Urinary bladder (tissue), 4 donors: Measurements from ENCODE around the gene SIRT6. TPM values are rescaled to one million over a fixed set of nuclear protein-coding genes. Genes with fewer than 3 reads are reported as not detected.

Experiments used
- DNase-seq: peaks from one replicate; pipeline ENCODE4 v3.0.0-alpha.2; 2015; ENCODE audit errors: extremely low spot score
- H3K27ac ChIP-seq: one replicate; pipeline ENCODE4 v1.5.1; 2013; ENCODE audit warnings: low read depth, mild to moderate bottlenecking, moderate library complexity
- H3K36me3 ChIP-seq: one replicate; pipeline ENCODE4 v1.6.1; 2013; ENCODE audit warnings: mild to moderate bottlenecking, moderate library complexity; ENCODE audit not compliant: insufficient read depth
- H3K4me1 ChIP-seq: one replicate; pipeline ENCODE4 v1.6.1; 2013; ENCODE audit warnings: mild to moderate bottlenecking, moderate library complexity; ENCODE audit not compliant: insufficient read depth
- H3K4me3 ChIP-seq: one replicate; pipeline ENCODE4 v1.5.1; 2013; ENCODE audit warnings: low read depth, low read length
- WGBS: extraction: QIAGEN DNeasy Blood & Tissue Kit; methylation state at CpG from one replicate; pipeline ENCODE4 v1.1.7; 2013; 5-methylcytosine and 5-hydroxymethylcytosine counted together
- polyA plus RNA-seq: library from polyadenylated mRNA; stranded (reverse); fragments of 200-250 nt; gene quantifications from one replicate; pipeline ENCODE4 v1.2.3, GENCODE V29; 2013
- total RNA-seq: library from RNA; depleted of rRNA; stranded (reverse); fragments of >200 nt; gene quantifications from one replicate; pipeline ENCODE4 v1.2.3, GENCODE V29; 2014
- donor health status: healthy with polysubstance abuse.
- donor health status: healthy.

The SIRT6 gene
- total and polyA plus RNA-seq, 2 donors = 7.2 to 23.8 TPM

- H3K27ac ChIP-seq = no peak overlapping the region
- no peak overlapping the region for H3K4me3 ChIP-seq
- WGBS = 65% methylated on average over 10 of the region's 10 CpGs
- no peaks in the 10 kb centered on the region for H3K4me1 ChIP-seq
- no peak for DNase-seq
- no peaks in the 10 kb centered on the region for H3K36me3 ChIP-seq
Measured at GRCh38 chr19:4215807-4216206, 33.4 kb upstream of the SIRT6 start.

GRCh38 chr19:4213116-4213515 is 30.8 kb upstream of the SIRT6 start:
- no peak overlapping the region for H3K4me3 ChIP-seq
- H3K4me1 ChIP-seq = no peaks in the 10 kb centered on the region
- no peak for DNase-seq
- WGBS = 88% methylated on average over 3 of the region's 3 CpGs
- H3K27ac ChIP-seq = no peak overlapping the region
- no peaks in the 10 kb centered on the region for H3K36me3 ChIP-seq

GRCh38 chr19:4210166-4210731 is 27.9 kb upstream of the SIRT6 start:
- 77% methylated on average over 15 of the region's 15 CpGs for WGBS
- no peak for DNase-seq
- Histone ChIP-seq H3K4me1 (no peaks in the 10 kb centered on the region), H3K4me3 (no peak overlapping the region), H3K36me3 (no peaks in the 10 kb centered on the region), H3K27ac (no peak overlapping the region)

- Histone ChIP-seq H3K27ac (no peak overlapping the region), H3K36me3 (no peaks in the 10 kb centered on the region), H3K4me1 (no peaks in the 10 kb centered on the region), H3K4me3 (no peak overlapping the region)
- WGBS = 76% methylated on average over 13 of the region's 13 CpGs
- DNase-seq = no peak
Measured at GRCh38 chr19:4208385-4209094, 26.2 kb upstream of the SIRT6 start.

GRCh38 chr19:4206818-4207484 is 24.6 kb upstream of the SIRT6 start:
- H3K36me3 ChIP-seq = no peaks in the 10 kb centered on the region
- H3K4me3 ChIP-seq = no peak overlapping the region
- 82% methylated on average over 10 of the region's 10 CpGs for WGBS
- DNase-seq = no peak
- no peak overlapping the region for H3K27ac ChIP-seq
- H3K4me1 ChIP-seq = no peaks in the 10 kb centered on the region

- no peak for DNase-seq
- H3K4me3 ChIP-seq = no peak overlapping the region
- no peak overlapping the region for H3K27ac ChIP-seq
- no peaks in the 10 kb centered on the region for H3K36me3 ChIP-seq
- H3K4me1 ChIP-seq = no peaks in the 10 kb centered on the region
- 83% methylated on average over 4 of the region's 4 CpGs for WGBS
Measured at GRCh38 chr19:4201798-4202197, 19.4 kb upstream of the SIRT6 start.

GRCh38 chr19:4200940-4201542 is 18.7 kb upstream of the SIRT6 start:
- H3K4me1 ChIP-seq = no peaks in the 10 kb centered on the region
- no peak overlapping the region for H3K4me3 ChIP-seq
- no peak for DNase-seq
- no peaks in the 10 kb centered on the region for H3K36me3 ChIP-seq
- no peak overlapping the region for H3K27ac ChIP-seq
- 82% methylated on average over 2 of the region's 2 CpGs for WGBS

- 74% methylated on average over 33 of the region's 33 CpGs for WGBS
- no peak for DNase-seq
- H3K4me3 ChIP-seq = no peak overlapping the region
- H3K27ac ChIP-seq = no peak overlapping the region
- no peaks in the 10 kb centered on the region for H3K36me3 ChIP-seq
- no peaks in the 10 kb centered on the region for H3K4me1 ChIP-seq
Measured at GRCh38 chr19:4199699-4200293, 17.4 kb upstream of the SIRT6 start.

GRCh38 chr19:4198467-4199126 is 16.2 kb upstream of the SIRT6 start:
- no peak for DNase-seq
- H3K36me3 ChIP-seq = no peaks in the 10 kb centered on the region
- no peak overlapping the region for H3K27ac ChIP-seq
- WGBS = 5% methylated on average over 27 of the region's 28 CpGs
- H3K4me1 ChIP-seq = no peaks in the 10 kb centered on the region
- no peak overlapping the region for H3K4me3 ChIP-seq

GRCh38 chr19:4197625-4198466 is 15.5 kb upstream of the SIRT6 start:
- Histone ChIP-seq H3K4me1 (no peaks in the 10 kb centered on the region), H3K36me3 (no peaks in the 10 kb centered on the region), H3K27ac (no peak overlapping the region), H3K4me3 (no peak overlapping the region)
- WGBS = 15% methylated on average over 67 of the region's 70 CpGs
- no peak for DNase-seq

- H3K4me1 ChIP-seq = no peaks in the 10 kb centered on the region
- H3K4me3 ChIP-seq = no peak overlapping the region
- H3K36me3 ChIP-seq = no peaks in the 10 kb centered on the region
- no peak overlapping the region for H3K27ac ChIP-seq
- WGBS = 83% methylated on average over 5 of the region's 5 CpGs
- DNase-seq = no peak
Measured at GRCh38 chr19:4197228-4197624, 14.9 kb upstream of the SIRT6 start.

- Histone ChIP-seq H3K27ac (no peak overlapping the region), H3K4me3 (no peak overlapping the region), H3K36me3 (no peaks in the 10 kb centered on the region), H3K4me1 (no peaks in the 10 kb centered on the region)
- 85% methylated on average over 22 of the region's 22 CpGs for WGBS
- no peak for DNase-seq
Measured at GRCh38 chr19:4196587-4197148, 14.3 kb upstream of the SIRT6 start.
